Esophagus squamous epithelium (tissue), 5 donors: ENCODE results near the gene TMEM135. TPM values are rescaled to one million over a fixed set of nuclear protein-coding genes. Genes with fewer than 3 reads are reported as not detected.

ENCODE experiments used
- DNase-seq: peaks from one replicate; lab custom pipeline; 2025; lab: John Stamatoyannopoulos, UW
- H3K27ac ChIP-seq, 4 donors: fragments of 200-600 bp; sonication (generic); one replicate each; pipeline ENCODE4 v1.5.1; 2016 to 2019; ENCODE audit warnings: mild to moderate bottlenecking in 1 of 4
- H3K27me3 ChIP-seq, 4 donors: fragments of 200-600 bp; sonication (generic); 1 replicate in 3 of 4; 2 replicates in 1 of 4; pipeline versions ENCODE4 v1.5.1 to v1.6.0; 2017 to 2021; ENCODE audit warnings: antibody characterized with exemption in 1 of 4
- H3K36me3 ChIP-seq, 3 donors: fragments of 200-600 bp; sonication (generic); one replicate each; pipeline ENCODE4 v1.5.1; 2016 to 2019
- H3K4me1 ChIP-seq, 3 donors: fragments of 200-600 bp; sonication (generic); one replicate each; pipeline ENCODE4 v1.5.1; 2017 to 2019
- H3K4me3 ChIP-seq, 4 donors: fragments of 200-600 bp; sonication (generic); 1 replicate in 3 of 4; 2 replicates in 1 of 4; pipeline ENCODE4 v1.5.1; 2016 to 2019; ENCODE audit warnings: mild to moderate bottlenecking in 2 of 4, moderate library complexity in 1 of 4
- H3K9me3 ChIP-seq, 3 donors: fragments of 200-600 bp; sonication (generic); one replicate each; pipeline ENCODE4 v1.5.1; 2016 to 2019
- CTCF ChIP-seq, 6 experiments: fragments of 450-650 bp in 4 of 6; fragments of 200-600 bp in 2 of 6; sonication (generic) in 2 of 6; IDR thresholded peaks; one replicate each; pipeline ENCODE4 v1.5.1; 2016 to 2019; ENCODE audit warnings: antibody characterized with exemption in 6 of 6, mild to moderate bottlenecking in 4 of 6, moderate library complexity in 4 of 6
- POLR2A ChIP-seq, 4 donors: fragments of 450-650 bp; IDR thresholded peaks; one replicate each; pipeline ENCODE4 v1.6.1; 2017; ENCODE audit warnings: antibody characterized with exemption in 4 of 4, mild to moderate bottlenecking in 4 of 4, moderate library complexity in 3 of 4
- WGBS, 2 donors: methylation state at CpG; one replicate each; pipeline ENCODE4 v1.1.5; 2018; 5-methylcytosine and 5-hydroxymethylcytosine counted together
- intact Hi-C: fragments of 100-400 bp; cut with DNase I; formaldehyde crosslinking; loops from one replicate; pipeline ENCODE4 v1.15.0; 2022
- total RNA-seq, 4 donors: library from RNA; depleted of rRNA; stranded (reverse); fragments of >200 nt; gene quantifications; one replicate each; pipeline ENCODE4 v1.1.0, GENCODE V29; 2016
- donor health status: DM: yes; HTN: yes; CAD: no.

The TMEM135 gene
- total RNA-seq, 4 donors from 2014 or later, result 4.5 to 12.0 (median 9.8) TPM

- no peak for DNase-seq
- TF ChIP-seq POLR2A (IDR thresholded peaks at IDR 0.05), result no peak
- TF ChIP-seq CTCF (IDR thresholded peaks at IDR 0.05), result no peak
- H3K4me1 ChIP-seq, result no peaks in the 10 kb centered on the region
- H3K9me3 ChIP-seq, result no peaks in the 10 kb centered on the region
- no peaks in the 10 kb centered on the region for H3K27me3 ChIP-seq
- no peak overlapping the region for H3K4me3 ChIP-seq
- intact Hi-C loops, result no loop called here
- no peaks in the 10 kb centered on the region for H3K36me3 ChIP-seq
- H3K27ac ChIP-seq, result no peak overlapping the region
These were observed 20.0 kb downstream of the TMEM135 start for GRCh38 chr11:87057749-87058148.

- Histone ChIP-seq H3K36me3 (no peaks in the 10 kb centered on the region), H3K27me3 (no peaks in the 10 kb centered on the region), H3K27ac (no peak overlapping the region), H3K9me3 (no peaks in the 10 kb centered on the region), H3K4me3 (no peak overlapping the region), H3K4me1 (no peaks in the 10 kb centered on the region)
- WGBS, 2 donors, result 92 to 95% methylated on average over 10 of the region's 10 CpGs
- no peak for DNase-seq
- TF ChIP-seq POLR2A (IDR thresholded peaks at IDR 0.05) (no peak), CTCF (IDR thresholded peaks at IDR 0.05) (no peak)
- intact Hi-C loops, result no loop called here
These were observed 22.1 kb downstream of the TMEM135 start for GRCh38 chr11:87059596-87060390.

GRCh38 chr11:87061766-87062165 lies 24.0 kb downstream of the TMEM135 start:
- no peaks in the 10 kb centered on the region for H3K36me3 ChIP-seq
- DNase-seq, result no peak

GRCh38 chr11:87063982-87064381 lies 26.2 kb downstream of the TMEM135 start:
- intact Hi-C loops, result no loop called here
- Histone ChIP-seq H3K27me3 (no peaks in the 10 kb centered on the region), H3K36me3 (no peaks in the 10 kb centered on the region), H3K4me1 (no peaks in the 10 kb centered on the region), H3K4me3 (no peak overlapping the region), H3K9me3 (no peaks in the 10 kb centered on the region), H3K27ac (no peak overlapping the region)
- no peak for TF ChIP-seq POLR2A (IDR thresholded peaks at IDR 0.05)
- TF ChIP-seq CTCF (IDR thresholded peaks at IDR 0.05), result no peak
- WGBS, 2 donors, result 78 to 82% methylated on average over 2 of the region's 2 CpGs
- DNase-seq, result no peak

More at GRCh38 chr11:87061766-87062165, 24.0 kb downstream of the TMEM135 start:
- Histone ChIP-seq H3K4me3 (no peak overlapping the region), H3K27ac (no peak overlapping the region), H3K4me1 (no peaks in the 10 kb centered on the region), H3K27me3 (no peaks in the 10 kb centered on the region), H3K9me3 (no peaks in the 10 kb centered on the region)
- 88 to 92% methylated on average over 6 of the region's 6 CpGs for WGBS, 2 donors
- no peak for TF ChIP-seq CTCF (IDR thresholded peaks at IDR 0.05)
- TF ChIP-seq POLR2A (IDR thresholded peaks at IDR 0.05), result no peak
- intact Hi-C loops, result no loop called here

- 75 to 78% methylated on average over 2 to 3 of the region's 3 CpGs for WGBS, 2 donors
- Histone ChIP-seq H3K4me1 (no peaks in the 10 kb centered on the region), H3K4me3 (no peak overlapping the region), H3K36me3 (peaks cover 0 to 69% (median 0%) of the 10 kb centered on the region in 3 donors), H3K27me3 (no peaks in the 10 kb centered on the region), H3K9me3 (no peaks in the 10 kb centered on the region), H3K27ac (no peak overlapping the region)
- DNase-seq, result no peak
- TF ChIP-seq CTCF (IDR thresholded peaks at IDR 0.05) (no peak), POLR2A (IDR thresholded peaks at IDR 0.05) (no peak)
- intact Hi-C loops, result no loop called here
These were observed 35.1 kb downstream of the TMEM135 start for GRCh38 chr11:87072787-87073186.
